GM19372 (cell line): ENCODE results near the gene LDLRAD2.

Experiments
- ATAC-seq: cut with Tn5 transposase; IDR thresholded peaks from one replicate; pipeline ENCODE4 v1.9.1; 2021; ENCODE audit warnings: mild to moderate bottlenecking, low read depth, moderate library complexity; ENCODE audit not compliant: unreplicated experiment

The LDLRAD2 gene

DNA sequence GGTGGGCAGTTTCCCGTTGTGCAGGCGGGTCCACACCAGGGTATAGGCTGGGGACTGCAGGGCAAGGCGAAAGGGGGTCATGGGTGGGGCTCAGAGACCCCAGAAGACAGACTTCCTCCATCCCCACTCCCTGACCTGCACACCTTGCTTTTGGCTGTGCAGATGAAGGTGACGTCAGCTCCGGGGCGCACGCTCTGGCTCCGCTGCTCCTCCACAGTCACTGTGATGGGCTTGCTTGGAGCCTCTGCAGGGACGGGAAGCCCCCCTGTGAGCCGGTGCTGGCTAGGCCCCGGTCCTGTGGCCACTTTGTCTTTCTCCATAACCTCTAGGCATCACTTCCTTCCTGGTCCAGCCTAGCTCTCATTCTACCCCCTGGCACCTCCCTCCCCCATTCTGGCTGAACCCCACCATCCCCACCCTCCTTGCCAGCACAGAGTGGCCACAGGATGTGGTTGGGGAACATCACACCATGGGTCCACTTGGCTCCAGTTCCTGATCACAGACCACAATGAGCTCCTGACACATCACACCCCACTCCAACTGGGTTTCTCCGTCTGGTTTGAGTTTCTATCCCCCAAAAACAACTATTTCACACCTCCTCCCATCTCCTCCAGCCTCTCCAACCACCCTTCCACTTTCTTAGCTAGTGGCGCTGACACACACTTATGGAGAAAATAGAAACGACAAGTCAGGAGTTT, 45.2 kb downstream of the LDLRAD2 start:
- ATAC-seq: no peak

DNA sequence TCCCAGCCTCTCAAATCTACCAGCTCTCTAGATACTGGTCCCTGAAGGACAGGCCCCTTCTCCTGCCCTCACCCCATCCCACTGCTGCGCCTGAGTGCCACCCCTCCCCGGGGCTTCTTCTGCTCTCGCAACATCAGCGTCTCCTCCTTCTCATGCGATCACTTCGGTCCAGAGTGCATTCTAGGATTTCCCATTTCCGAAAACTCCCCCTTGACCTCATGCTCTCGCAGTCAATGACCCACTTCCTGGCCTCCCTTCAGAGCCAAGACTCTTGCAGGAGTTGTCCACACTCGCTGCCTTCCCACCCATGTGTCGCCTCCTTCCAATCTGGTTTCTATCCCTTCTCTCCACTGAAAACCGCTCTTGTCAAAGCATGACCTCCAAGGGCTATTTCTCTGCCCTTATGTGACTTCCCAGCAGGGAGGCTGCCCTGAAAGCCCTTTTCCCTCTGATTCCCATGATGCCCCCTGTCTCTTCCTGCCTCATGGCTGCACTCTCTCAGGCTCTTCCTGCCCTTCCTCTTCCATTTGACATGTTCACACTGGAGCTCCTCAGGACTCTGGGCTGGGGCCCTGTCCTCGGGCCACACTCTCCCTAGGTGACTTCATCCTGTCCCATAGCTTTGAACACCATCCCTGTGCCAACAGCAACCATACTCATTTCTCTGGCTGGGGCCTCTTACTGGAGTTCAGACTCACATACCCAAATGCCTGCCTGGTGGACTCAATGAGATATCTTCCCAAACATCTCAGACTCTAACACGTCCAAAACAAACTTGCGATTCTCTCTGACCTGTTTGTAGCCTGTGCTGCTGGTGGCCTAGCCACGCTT, 46.0 kb downstream of the LDLRAD2 start:
- ATAC-seq: no peak

DNA sequence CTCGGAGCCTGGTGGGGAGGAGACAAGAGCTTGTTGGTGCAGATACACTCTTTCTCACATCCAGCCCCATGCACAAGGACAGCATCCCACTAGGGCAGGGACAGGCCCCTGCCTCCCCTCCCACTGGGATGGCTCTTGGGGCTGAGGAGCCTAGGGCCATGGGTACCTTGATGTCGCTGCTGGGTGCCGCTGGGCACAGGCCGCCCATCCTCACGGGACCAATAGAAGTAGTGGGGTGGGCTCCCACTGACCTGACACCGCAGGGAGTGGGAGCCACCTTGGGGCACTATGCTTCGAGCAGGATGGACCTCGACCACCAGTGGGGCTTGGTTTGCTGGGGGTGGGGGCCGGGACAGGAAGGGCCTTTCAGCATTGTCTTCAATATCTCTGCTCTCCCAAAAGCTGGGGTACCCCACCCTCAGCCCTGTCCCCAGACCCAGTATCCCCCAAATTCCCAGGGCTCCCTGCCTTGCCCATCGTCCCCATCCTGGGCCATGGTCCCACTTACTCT, 47.7 kb downstream of the LDLRAD2 start:
- no peak for ATAC-seq

- no peak for ATAC-seq
Observed at GRCh38 chr1:21860971-21861370, 48.9 kb downstream of the LDLRAD2 start.

- ATAC-seq: no peak
Observed at GRCh38 chr1:21861602-21862429, 49.8 kb downstream of the LDLRAD2 start.

GRCh38 chr1:21863981-21864380, 51.9 kb downstream of the LDLRAD2 start:
- ATAC-seq: no peak

GRCh38 chr1:21864730-21865129, 52.7 kb downstream of the LDLRAD2 start:
- ATAC-seq: no peak

DNA sequence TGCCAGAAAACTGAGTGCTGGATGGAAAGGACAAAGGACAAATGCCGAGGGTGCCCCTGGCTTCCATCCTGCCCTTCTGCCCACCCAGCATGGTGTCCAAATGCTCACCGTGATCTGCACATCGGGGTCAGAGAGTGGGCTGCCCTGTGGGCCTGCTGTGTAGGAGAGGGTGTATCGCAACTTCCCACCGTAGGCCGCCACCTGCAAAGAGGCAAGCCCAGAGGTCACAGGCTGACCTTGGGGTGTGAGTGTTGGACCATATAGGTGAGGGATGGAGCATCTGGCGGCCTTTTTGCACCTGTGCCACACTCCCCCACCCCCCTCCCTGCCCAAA, 53.5 kb downstream of the LDLRAD2 start:
- no peak for ATAC-seq

DNA sequence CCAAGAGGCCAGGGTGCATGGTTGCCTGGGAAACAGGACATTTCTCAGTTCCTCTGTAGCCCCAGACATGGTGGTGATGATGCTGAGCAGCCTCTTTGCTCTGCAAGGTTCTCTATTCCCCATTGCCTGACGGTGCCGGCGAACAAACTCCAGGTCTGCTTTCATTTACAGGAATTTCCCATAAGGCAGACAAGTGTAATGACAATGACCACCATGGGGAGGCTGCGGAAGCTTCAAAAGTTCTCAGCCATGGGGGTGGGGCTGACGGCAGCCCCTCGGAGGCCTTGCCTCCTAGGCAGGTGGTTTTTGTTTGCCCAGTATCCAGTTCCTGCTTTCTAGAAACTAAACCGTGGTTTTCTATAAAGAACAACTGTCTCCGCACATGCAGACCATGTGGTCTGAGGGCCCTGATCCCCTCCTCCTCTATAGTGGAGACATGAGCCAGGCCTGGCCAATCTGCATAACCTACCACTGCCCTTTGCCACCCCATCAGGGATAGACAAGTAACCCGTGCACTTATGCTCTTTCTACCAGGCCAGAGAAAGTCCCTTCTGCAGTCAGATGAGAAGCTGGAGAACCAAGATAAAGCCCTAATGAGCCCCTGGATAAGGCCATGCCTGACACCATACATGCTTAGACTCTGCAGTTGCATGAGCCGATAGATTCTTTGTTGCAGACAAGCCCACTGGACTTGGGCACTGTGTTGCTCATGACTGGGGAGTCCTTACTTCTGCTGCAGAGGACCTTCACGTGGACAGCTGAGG, 54.1 kb downstream of the LDLRAD2 start:
- peak; percentile 73 for ATAC-seq

DNA sequence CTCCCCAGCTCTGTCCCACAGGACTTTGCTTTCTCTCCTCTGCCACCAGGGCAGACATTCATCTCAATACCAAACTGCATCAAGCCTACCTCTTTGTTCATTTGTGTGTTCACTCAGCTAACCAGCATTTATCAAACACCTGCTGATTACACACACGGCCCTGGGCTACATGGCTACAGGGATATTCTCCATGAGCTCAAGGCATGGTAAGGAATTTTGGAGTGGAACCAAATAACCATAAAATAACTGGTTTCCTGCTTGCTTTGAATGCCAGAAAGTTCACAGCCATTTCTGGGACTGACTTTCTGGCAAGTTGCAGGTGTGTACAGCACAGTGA, 54.6 kb downstream of the LDLRAD2 start:
- no peak for ATAC-seq

DNA sequence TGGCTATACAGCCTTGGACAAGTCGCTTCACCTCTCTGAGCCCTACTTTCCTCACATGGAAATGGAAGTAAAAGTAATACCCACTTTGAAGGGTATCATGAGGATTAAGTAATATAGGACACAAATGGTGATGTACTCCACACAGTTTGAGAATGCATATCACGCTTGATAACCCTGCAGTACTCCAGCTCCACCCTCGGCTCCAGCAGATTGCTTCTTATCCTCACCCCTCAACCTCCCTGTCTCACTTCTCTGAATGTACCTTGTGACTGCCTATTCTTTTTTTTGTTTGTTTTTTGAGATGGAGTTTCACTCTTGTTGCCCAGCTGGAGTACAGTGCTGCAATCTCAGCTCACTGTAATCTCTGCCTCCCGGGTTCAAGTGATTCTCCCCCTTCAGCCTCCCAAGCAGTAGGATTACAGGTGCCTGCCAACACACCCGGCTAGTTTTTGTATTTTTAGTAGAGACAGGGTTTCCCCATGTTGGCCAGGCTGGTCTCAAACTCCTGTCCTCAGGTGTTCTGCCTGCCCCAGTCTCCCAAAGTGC, 55.5 kb downstream of the LDLRAD2 start:
- no peak for ATAC-seq

DNA sequence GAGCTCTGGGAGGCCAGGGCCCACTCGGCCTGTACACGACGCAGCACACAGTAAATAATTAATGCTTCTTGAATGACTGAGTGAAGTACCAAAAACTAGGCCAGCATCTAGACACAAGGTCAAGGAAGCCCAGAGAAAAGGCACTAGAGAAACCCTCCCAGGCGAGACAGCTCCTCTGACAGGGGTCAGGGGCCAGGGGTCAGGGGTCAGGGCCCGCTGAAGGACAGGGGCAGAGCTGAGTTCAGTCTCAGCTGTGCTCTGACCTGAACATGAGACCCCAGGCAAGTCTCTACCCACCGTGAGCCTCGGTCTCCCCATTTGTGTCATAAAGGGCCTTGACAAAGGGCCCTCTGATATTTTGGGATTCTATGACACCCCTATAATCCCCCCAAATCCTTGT, 56.4 kb downstream of the LDLRAD2 start:
- no peak for ATAC-seq

DNA sequence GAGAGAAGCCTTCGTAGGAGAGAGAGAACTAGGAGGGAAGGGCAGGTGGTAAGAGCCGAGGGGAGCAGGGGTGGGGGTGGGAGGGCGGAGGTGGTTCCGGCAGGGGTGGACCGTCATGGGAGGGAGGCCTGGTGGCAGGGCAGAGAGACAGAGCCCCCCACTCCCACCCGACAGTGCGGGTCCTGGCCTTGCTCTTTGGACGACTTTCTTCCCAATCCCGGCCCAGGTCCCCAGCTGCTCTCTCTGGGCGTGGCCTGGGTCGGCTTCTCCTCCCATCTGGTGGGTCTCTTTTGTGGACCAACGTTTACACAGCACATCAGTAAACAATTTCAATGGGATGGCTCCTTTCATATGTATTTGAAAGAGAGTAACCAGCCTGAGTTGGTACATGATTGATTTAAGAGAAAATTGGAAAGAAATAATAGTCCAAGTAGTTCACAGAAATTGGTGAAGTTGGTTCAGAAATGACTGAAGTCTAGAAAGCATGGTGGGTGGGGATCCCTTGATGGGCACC, 56.9 kb downstream of the LDLRAD2 start:
- no peak for ATAC-seq

GRCh38 chr1:21869620-21870121, 57.6 kb downstream of the LDLRAD2 start:
- ATAC-seq: no peak

DNA sequence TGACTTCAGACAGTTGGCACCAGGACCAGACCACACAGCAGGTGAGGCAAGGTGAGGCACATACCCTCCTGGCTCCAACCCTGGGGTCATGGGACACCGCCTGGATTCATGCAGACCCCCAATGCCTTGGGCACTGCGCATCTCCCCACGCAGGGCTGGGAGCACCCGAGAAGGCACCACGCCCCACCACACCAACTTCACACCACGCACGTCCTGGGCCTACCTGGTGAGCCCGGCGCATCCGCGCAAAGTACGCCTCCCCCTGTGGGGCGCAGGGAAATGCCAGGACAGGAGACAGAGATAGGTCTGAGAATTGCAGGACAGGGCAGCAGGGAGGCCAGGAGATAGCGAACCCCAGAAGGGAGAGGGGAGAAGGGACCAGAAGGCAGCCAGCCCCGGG, 58.5 kb downstream of the LDLRAD2 start:
- ATAC-seq: no peak

DNA sequence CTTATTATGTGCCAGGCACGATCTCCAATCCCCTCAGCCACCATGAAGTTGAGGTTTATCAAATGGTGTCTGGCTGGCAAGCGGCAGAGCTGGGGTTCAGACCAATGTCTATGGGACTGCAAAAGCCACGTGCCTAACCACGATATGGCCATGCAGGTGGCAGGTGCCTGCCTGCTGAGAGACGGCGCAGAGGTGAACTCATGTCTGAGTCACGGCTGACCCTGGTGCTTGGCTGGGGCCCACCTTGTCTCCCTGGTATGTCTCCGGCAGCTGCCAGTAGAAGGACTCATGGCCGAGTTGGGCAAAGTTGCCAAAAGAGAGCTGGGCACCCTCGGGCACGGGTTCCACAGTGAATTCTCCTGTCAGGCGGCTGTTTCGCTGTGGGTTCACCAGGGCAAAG, 59.9 kb downstream of the LDLRAD2 start:
- ATAC-seq: no peak

DNA sequence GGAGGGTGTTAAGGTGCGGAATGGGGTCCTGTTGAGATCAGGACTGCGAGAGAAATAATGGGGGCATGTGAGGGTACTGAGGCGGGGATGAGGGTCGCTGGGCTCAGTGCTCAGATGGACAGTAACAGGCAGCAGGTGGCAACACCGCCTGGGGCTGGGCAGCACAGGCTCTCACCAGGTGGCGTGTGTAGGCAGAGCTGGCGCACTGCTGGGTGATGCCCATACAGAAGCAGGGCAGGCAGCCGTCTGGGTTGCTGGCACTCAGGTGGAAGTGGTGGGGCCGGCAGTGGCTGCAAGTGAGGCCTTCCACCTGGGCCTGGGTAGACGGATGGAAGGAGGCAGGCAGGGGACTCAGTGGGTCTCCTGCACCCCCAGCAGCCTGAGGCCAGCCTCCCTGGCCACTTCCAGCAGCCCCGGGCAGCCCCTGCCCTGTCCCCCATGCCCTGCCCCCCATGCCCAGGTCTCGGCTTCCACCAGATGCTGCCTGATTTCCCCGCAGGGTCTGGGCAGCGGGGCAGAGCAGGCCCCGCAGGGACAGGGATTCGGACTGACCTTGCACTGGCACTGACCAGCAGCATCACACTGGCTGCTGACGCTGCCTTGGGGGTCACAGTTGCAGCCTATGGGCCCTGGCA, 60.5 kb downstream of the LDLRAD2 start:
- ATAC-seq: no peak

DNA sequence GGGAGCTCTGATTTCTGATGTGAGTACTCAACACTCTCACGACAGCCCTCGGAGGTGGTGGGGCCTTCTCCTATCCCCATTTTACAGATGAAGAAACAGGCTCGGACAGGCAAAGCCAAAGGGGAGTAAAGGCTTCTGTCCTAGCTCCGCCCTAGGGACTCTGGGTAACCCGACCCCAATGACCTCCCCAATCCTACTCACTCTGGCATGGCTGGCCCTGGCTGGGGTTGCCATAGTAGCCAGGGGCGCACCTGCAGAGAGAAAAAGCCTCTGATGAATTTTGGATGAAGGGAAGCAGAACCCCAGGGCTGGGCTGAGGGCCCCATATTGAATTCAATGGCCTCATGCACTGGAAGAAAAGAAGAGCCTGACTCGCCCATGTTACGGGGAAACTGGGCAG, 61.1 kb downstream of the LDLRAD2 start:
- ATAC-seq: no peak

DNA sequence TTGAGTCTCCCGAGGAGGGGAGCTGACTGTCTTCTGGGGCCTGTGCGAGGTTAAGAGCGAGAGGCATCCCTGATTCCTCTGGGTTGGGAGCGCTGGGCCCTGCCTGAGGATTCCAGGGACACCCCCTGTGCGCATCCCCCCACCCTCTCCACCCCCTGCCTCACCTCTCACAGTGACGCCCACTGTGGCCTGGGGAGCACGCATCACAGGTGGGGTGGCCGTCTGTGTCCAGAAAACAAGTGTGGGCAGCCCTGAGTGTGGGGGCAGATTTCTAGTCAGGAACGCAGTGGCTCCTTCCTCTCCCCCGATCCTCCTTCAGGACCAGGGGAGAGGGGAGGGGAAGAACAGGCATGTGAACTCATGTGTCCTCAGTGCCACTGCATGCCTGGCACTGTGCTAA, 61.7 kb downstream of the LDLRAD2 start:
- no peak for ATAC-seq
